Anterior cingulate cortex (tissue), 58 donors: ENCODE data around the gene MARCKS.

Experiments
- DNase-seq, 58 donors: peaks; one replicate each; lab custom pipeline; 2025; lab: John Stamatoyannopoulos, UW

MARCKS gene

GRCh38 chr6:113848811-113849210 lies 8.3 kb upstream of the MARCKS start:
- no peak for DNase-seq

GRCh38 chr6:113853252-113853651 lies 3.9 kb upstream of the MARCKS start:
- DNase-seq: no peak

DNA sequence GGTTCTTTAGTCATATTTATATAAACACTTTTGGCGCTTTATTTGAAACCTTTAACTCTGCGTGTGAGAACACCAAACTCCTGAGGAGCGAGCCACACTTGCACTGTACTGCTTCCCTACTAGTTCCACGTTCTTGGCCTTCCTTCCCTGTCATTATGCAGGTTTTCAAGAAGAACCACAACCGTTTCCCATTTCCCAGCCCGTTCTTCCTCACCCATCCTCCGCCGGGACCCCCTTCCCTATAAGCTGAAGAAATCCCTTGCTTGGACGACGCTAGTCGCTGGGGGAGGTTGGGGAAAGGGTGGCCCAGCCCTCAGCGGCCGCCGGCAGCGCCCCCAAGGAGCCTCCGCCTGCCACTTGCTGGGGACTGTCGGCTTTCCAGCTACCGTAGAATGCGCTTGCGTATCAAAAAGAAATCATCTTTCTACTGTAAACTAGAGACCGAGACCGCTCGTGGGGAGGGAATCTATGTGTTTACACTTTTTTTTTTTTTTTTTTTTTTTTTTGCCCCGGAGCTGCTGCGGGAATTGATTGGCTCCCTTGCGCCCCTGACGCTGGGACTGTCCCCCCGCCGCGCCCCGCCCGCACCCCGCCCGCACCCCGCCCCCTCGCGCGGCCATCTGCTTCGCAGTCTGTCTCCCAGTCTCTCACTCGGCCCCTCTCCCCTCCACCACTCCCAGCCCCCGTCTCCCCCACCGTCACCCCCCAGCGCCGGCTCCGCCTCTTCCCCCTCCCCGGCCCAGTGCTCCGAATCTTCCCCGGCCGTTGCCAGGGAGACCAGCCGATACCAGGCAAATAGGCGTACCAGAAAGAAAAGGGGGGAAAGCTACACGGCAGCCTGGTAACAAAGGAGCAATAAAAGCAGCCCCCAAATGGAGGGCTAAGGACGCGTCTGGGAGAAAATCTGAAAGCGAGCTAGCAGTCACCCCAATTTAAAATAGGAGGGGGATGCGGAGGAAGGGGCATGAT lies 2.3 kb upstream of the MARCKS start:
- peak in 57 of 58 donors; percentile 38 to 90 (median 76) for DNase-seq

DNA sequence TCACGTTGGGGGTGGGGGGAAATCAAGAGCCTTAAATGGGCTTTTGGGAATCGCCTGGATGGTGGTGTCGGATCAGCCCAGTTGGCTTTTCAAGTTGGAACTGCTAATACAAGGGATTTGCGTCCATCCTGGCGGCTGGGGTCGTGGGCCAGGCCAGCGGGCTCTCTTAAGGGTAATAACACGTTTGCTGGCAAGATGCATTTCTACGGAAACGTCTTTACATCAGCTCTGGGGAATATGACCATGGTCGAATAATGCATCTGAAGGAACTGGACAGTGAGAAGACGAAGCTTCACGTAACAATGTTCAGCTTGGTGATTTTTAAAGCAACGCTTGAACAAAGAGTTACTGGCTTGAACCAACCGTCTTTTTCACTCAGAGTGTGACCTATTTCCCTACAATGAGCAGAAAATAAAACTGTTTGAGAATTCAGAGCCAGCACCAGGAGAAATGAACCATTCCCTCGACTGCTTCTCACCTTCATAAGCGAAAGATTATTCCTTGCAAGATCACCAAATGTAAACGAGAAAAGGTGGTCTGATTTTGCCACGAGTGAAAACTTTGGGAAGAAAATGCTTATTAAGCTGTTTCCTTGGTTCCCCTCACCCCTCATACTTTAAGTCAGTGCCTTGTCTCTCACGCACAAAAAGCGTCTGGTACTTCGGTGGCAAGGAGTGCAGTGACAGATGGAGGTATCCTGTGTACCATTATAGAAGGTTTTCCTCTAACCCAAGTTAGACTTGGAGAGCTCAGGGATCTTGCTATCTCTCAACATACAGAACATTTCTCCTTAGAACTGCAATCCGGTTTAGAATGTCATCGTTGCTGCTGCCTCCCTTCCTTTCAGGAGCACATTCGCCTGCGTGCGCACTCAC lies 1.4 kb upstream of the MARCKS start:
- peak in 47 of 58 donors; percentile 4 to 85 (median 54) for DNase-seq

- no peak for DNase-seq
Measured at GRCh38 chr6:113856375-113856624, 845 bp upstream of the MARCKS start.

- DNase-seq: peak in 46 of 58 donors; percentile 10 to 77 (median 44)
Measured at GRCh38 chr6:113857556-113858479, 673 bp downstream of the MARCKS start.

- DNase-seq: peak; percentile 33 to 89 (median 80)
Measured at GRCh38 chr6:113858480-113859348, 1.6 kb downstream of the MARCKS start.

- peak in 33 of 58 donors; percentile 16 to 81 (median 43) for DNase-seq
Measured at GRCh38 chr6:113859349-113860180, 2.4 kb downstream of the MARCKS start.

- peak in 26 of 58 donors; percentile 4 to 47 (median 26) for DNase-seq
Measured at GRCh38 chr6:113860181-113860955, 3.2 kb downstream of the MARCKS start.

- no peak for DNase-seq
Measured at GRCh38 chr6:113862112-113862511, 5.0 kb downstream of the MARCKS start.

DNA sequence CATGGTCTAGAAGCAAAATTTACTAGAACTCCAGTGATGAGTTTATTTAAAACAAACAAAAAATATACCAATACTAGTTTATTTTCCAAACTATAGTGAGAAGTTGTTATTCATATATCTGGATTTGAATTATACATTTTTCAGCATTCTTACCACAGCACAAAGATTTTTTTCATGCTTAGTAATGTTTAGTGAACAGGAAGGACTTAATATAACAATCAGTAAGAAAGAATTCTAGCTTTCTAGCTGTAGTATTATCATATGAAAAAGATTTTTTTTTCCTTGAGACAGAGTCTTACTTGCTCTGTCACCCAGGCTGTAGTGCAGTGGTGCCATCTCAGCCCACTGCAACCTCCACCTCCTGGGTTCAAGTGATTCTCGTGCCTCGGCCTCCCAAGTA lies 13.8 kb downstream of the MARCKS start:
- DNase-seq: no peak

DNA sequence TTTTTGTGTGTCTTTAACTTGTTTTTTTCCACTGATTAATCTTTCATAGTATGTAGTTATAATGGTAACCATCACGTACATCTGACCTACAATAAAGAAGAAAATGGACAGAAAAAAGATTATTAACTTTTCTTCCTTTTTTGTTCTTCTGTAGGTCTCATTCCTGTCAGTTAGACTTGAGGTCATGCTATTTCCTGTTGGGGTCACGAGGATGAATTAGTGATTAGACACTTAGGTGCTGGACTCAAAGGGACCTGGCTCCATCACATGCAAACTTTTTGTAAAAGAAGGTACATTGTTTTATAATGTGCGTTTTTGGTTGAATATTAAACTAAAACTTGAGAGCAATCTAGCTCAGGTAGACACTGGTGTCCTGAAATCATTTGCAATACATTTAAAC lies 14.8 kb downstream of the MARCKS start:
- no peak for DNase-seq

- peak in 26 of 58 donors; percentile 1 to 44 (median 8) for DNase-seq
Measured at GRCh38 chr6:113873043-113873667, 16.0 kb downstream of the MARCKS start.

DNA sequence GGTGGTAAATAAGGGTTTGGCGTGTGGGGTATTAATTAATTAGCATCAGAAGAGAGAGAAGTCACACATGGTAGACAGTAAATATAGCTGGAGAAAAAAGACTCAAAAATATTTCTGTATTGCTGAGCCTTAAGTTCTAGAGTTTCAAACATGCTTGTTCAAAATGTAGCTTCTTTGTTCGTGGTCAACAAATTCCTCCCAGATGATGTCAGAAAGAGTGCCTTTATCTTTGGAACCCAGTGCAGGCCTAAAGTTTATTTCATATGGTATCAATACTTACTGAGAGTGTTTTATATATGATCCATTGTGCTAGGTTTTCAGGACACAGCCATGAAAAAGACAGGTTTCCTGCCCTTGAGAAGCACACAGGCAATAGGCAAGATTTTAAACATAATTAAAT lies 18.3 kb downstream of the MARCKS start:
- no peak for DNase-seq

GRCh38 chr6:113876695-113877094 lies 19.6 kb downstream of the MARCKS start:
- no peak for DNase-seq

- peak in 28 of 58 donors; percentile 1 to 70 (median 16) for DNase-seq
Measured at GRCh38 chr6:113879186-113880096, 22.3 kb downstream of the MARCKS start.
